H1 (cell line): ENCODE data around the gene MAPKAPK2. TPM values are rescaled to one million over a fixed set of nuclear protein-coding genes. Genes with fewer than 3 reads are reported as not detected.

ENCODE experiments used
- CTCF ChIA-PET: fragments of 300-600 bp; sonication (Branson Sonifier 250); formaldehyde crosslinking; loops from one replicate; lab custom pipeline; 2021; ENCODE audit not compliant: partially characterized antibody; lab: Charles Lee
- POLR2A ChIA-PET: fragments of 300-600 bp; sonication (Branson Sonifier 250); formaldehyde crosslinking; loops from one replicate; lab custom pipeline; 2021; ENCODE audit warnings: inconsistent platforms; ENCODE audit not compliant: partially characterized antibody; lab: Charles Lee
- DNase-seq, 2 experiments: peaks; one replicate each; pipeline versions ENCODE4 v3.0.0 to v3.0.0-alpha.2; 2010 to 2022; ENCODE audit warnings: low spot score in 2 of 2, low read depth in 1 of 2, mixed read lengths in 1 of 2
- FAIRE-seq: peaks from 2 replicates; lab custom pipeline; 2011; peaks lifted over from hg19 to GRCh38; lab: Jason Lieb, UNC
- H2AFZ ChIP-seq: 2 replicates; pipeline ENCODE4 v1.8.1; 2012; ENCODE audit warnings: low read length, inconsistent platforms
- H2AK5ac ChIP-seq: 2 replicates; pipeline ENCODE4 v1.6.1; 2013; ENCODE audit warnings: low read depth, low read length
- H2BK120ac ChIP-seq: replicated peaks from 2 replicates; pipeline ENCODE3; 2013; ENCODE audit warnings: low read depth, low read length, inconsistent platforms
- H2BK12ac ChIP-seq: 2 replicates; pipeline ENCODE4 v1.6.1; 2013; ENCODE audit warnings: low read depth, low read length
- H2BK15ac ChIP-seq: 2 replicates; pipeline ENCODE4 v1.6.1; 2013; ENCODE audit warnings: low read length
- H2BK20ac ChIP-seq: 2 replicates; pipeline ENCODE4 v1.6.1; 2013; ENCODE audit warnings: low read length
- H2BK5ac ChIP-seq: 2 replicates; pipeline ENCODE4 v1.6.1; 2013; ENCODE audit warnings: low read depth, low read length
- H3K14ac ChIP-seq: 2 replicates; pipeline ENCODE4 v1.6.1; 2013; ENCODE audit warnings: inconsistent platforms; ENCODE audit not compliant: insufficient read length
- H3K18ac ChIP-seq: 2 replicates; pipeline ENCODE4 v1.6.1; 2013; ENCODE audit warnings: low read length; ENCODE audit errors: extremely low read depth
- H3K23ac ChIP-seq: 2 replicates; pipeline ENCODE4 v1.6.1; 2013; ENCODE audit warnings: inconsistent platforms; ENCODE audit not compliant: insufficient read length
- H3K23me2 ChIP-seq: 2 replicates; pipeline ENCODE4 v1.6.1; 2013; ENCODE audit warnings: low read depth, low read length
- H3K27ac ChIP-seq: 2 replicates; pipeline ENCODE4 v1.6.1; 2011; ENCODE audit warnings: low read depth, low read length, inconsistent platforms
- H3K27me3 ChIP-seq, 4 experiments: replicated peaks in 1 of 4; 1 replicate in 1 of 4; 2 replicates in 3 of 4; pipeline versions ENCODE4 v1.6.1 to v1.8.1; 2011 to 2013; ENCODE audit warnings: low read length in 3 of 4, mild to moderate bottlenecking in 3 of 4, inconsistent platforms in 2 of 4, mixed read lengths in 2 of 4, moderate library complexity in 1 of 4; ENCODE audit not compliant: control insufficient read depth in 3 of 4, insufficient read depth in 3 of 4; ENCODE audit errors: extremely low read depth in 1 of 4
- H3K36me3 ChIP-seq, 4 experiments: 2 replicates each; pipeline versions ENCODE4 v1.6.1 to v1.8.1; 2011 to 2013; ENCODE audit warnings: mild to moderate bottlenecking in 4 of 4, low read length in 3 of 4, moderate library complexity in 2 of 4, control low read depth in 1 of 4, inconsistent platforms in 1 of 4; ENCODE audit not compliant: insufficient read depth in 4 of 4, control insufficient read depth in 2 of 4
- H3K4ac ChIP-seq: replicated peaks from 2 replicates; pipeline ENCODE3; 2013; ENCODE audit warnings: low read length, low read depth, mixed read lengths, inconsistent platforms; ENCODE audit not compliant: insufficient read length
- H3K4me1 ChIP-seq, 4 experiments: replicated peaks in 1 of 4; 1 replicate in 1 of 4; 2 replicates in 3 of 4; pipeline versions ENCODE4 v1.6.1 to v1.8.1; 2011 to 2013; ENCODE audit warnings: low read length in 3 of 4, inconsistent platforms in 2 of 4, mixed read lengths in 1 of 4; ENCODE audit not compliant: insufficient read depth in 4 of 4, control insufficient read depth in 3 of 4
- H3K4me2 ChIP-seq, 2 experiments: 2 replicates each; pipeline versions ENCODE4 v1.6.1 to v1.8.1; 2011 to 2013; ENCODE audit warnings: low read depth in 2 of 2, low read length in 2 of 2, control low read depth in 1 of 2, inconsistent platforms in 1 of 2, mild to moderate bottlenecking in 1 of 2; ENCODE audit not compliant: insufficient read depth in 1 of 2
- H3K4me3 ChIP-seq, 4 experiments: fragments of 200-600, 300-600 bp in 1 of 4; sonication (generic), shearing (Covaris generic), sonication (Bioruptor Twin) in 1 of 4; 2 replicates each; pipeline versions ENCODE4 v1.5.1 to v1.8.1; 2011 to 2016; ENCODE audit warnings: low read length in 4 of 4, low read depth in 3 of 4, control low read depth in 2 of 4, inconsistent platforms in 2 of 4, mild to moderate bottlenecking in 2 of 4, mixed read lengths in 1 of 4, moderate library complexity in 1 of 4; ENCODE audit not compliant: insufficient read depth in 2 of 4; ENCODE audit errors: extremely low read depth in 1 of 4
- H3K56ac ChIP-seq: replicated peaks from 2 replicates; pipeline ENCODE3; 2013; ENCODE audit warnings: low read depth, mild to moderate bottlenecking, mixed read lengths, low read length, inconsistent platforms; ENCODE audit not compliant: insufficient read length
- H3K79me1 ChIP-seq: 2 replicates; pipeline ENCODE4 v1.6.1; 2013; ENCODE audit warnings: low read depth, low read length, control low read depth
- H3K79me2 ChIP-seq, 2 experiments: 2 replicates each; pipeline versions ENCODE4 v1.6.1 to v1.8.1; 2012 to 2013; ENCODE audit warnings: low read length in 2 of 2, mild to moderate bottlenecking in 2 of 2, inconsistent platforms in 1 of 2; ENCODE audit not compliant: insufficient read depth in 2 of 2, control insufficient read depth in 1 of 2
- H3K9ac ChIP-seq, 4 experiments: replicated peaks in 1 of 4; 1 replicate in 1 of 4; 2 replicates in 3 of 4; pipeline versions ENCODE4 v1.6.1 to v1.8.1; 2011 to 2013; ENCODE audit warnings: low read depth in 3 of 4, low read length in 3 of 4, control low read depth in 2 of 4, mild to moderate bottlenecking in 2 of 4, moderate library complexity in 2 of 4, inconsistent platforms in 1 of 4; ENCODE audit errors: extremely low read depth in 1 of 4
- H3K9me3 ChIP-seq, 2 experiments: 2 replicates each; pipeline versions ENCODE4 v1.6.1 to v1.8.1; 2012 to 2013; ENCODE audit warnings: mild to moderate bottlenecking in 2 of 2, moderate library complexity in 2 of 2, control low read depth in 1 of 2, inconsistent platforms in 1 of 2, low read depth in 1 of 2, low read length in 1 of 2, mixed read lengths in 1 of 2; ENCODE audit not compliant: insufficient read depth in 2 of 2
- H4K20me1 ChIP-seq, 2 experiments: replicated peaks in 1 of 2; 2 replicates each; pipeline versions ENCODE3 to v1.8.1; 2011 to 2013; ENCODE audit warnings: inconsistent platforms in 2 of 2, low read length in 2 of 2, mild to moderate bottlenecking in 1 of 2; ENCODE audit not compliant: insufficient read depth in 2 of 2, control insufficient read depth in 1 of 2
- H4K5ac ChIP-seq: 2 replicates; pipeline ENCODE4 v1.6.1; 2013; ENCODE audit warnings: low read length, low read depth, mixed read lengths, inconsistent platforms; ENCODE audit not compliant: insufficient read length
- H4K8ac ChIP-seq: 2 replicates; pipeline ENCODE4 v1.8.0; 2013; ENCODE audit warnings: mild to moderate bottlenecking, moderate library complexity, low read length, inconsistent platforms; ENCODE audit not compliant: insufficient read depth; ENCODE audit errors: extremely low read depth
- H4K91ac ChIP-seq: replicated peaks from 2 replicates; pipeline ENCODE3; 2013; ENCODE audit warnings: low read length, mixed read lengths, inconsistent platforms; ENCODE audit not compliant: insufficient read length
- KDM1A ChIP-seq: fragments of 200-600, 300-600 bp; sonication (generic); IDR thresholded peaks from 2 replicates; pipeline ENCODE4 v1.7.1; 2016; ENCODE audit warnings: mild to moderate bottlenecking, low read length, borderline replicate concordance
- YY1 ChIP-seq: IDR thresholded peaks from 2 replicates; pipeline ENCODE4 v1.6.1; 2011; ENCODE audit warnings: low read depth, mild to moderate bottlenecking, low read length
- WGBS, 2 experiments: shearing (Covaris generic) in 1 of 2; methylation state at CpG; one replicate each; pipeline versions ENCODE4 v1.1.6 to v1.1.7; 2013 to 2015; ENCODE audit warnings: low lambda C conversion rate in 2 of 2, mixed read lengths in 2 of 2, inconsistent platforms in 1 of 2, low coverage in 1 of 2, missing lambda C conversion rate in 1 of 2; ENCODE audit not compliant: insufficient replicate concordance in 2 of 2, insufficient coverage in 1 of 2, insufficient read length in 1 of 2; ENCODE audit errors: extremely low coverage in 1 of 2, missing lambda C conversion rate in 1 of 2; 5-methylcytosine and 5-hydroxymethylcytosine counted together
- polyA plus RNA-seq, 7 experiments: library from polyadenylated mRNA; depleted of rRNA in 3 of 7; stranded (reverse) in 5 of 7; unstranded in 2 of 7; fragments of >200 nt in 5 of 7; fragments of 200-250 nt in 2 of 7; gene quantifications; 1 replicate in 5 of 7; 2 replicates in 1 of 7; 4 replicates in 1 of 7; pipeline versions ENCODE4 v1.2.1 to v1.2.3, GENCODE V29; 2011 to 2013; ENCODE audit warnings: missing spikeins in 2 of 7, mixed read lengths in 2 of 7
- total RNA-seq: library from RNA; stranded (reverse); fragmentation: NEBNext Ultra II Directional; extraction: Animal tissue kit (Norgen Biotek cat#: 25700); gene quantifications from 2 replicates; pipeline ENCODE4 v1.2.1, GENCODE V29; 2021

MAPKAPK2 gene
- total and polyA plus RNA-seq, 2 of the 8 experiments (the other 6 are each of a cell fraction or from before 2014, with no cell fraction given) = 27.5 to 44.9 TPM

GRCh38 chr1:206739411-206740076, 54.8 kb downstream of the MAPKAPK2 start:
- Histone ChIP-seq H3K27me3 (no peaks in the 10 kb centered on the region), H2BK5ac (no peak overlapping the region), H3K4me1 (peaks cover 0 to 3% (median 0%) of the 10 kb centered on the region in 4 experiments; a peak in 2 of 7 replicates), H3K9me3 (no peaks in the 10 kb centered on the region), H3K4ac (no peak overlapping the region), H3K79me1 (no peaks in the 10 kb centered on the region), H3K23me2 (no peaks in the 10 kb centered on the region), H2AK5ac (no peak overlapping the region), H2AFZ (no peak overlapping the region), H2BK20ac (no peak overlapping the region), H2BK15ac (no peak overlapping the region), H3K4me3 (no peak overlapping the region), H3K14ac (no peak overlapping the region), H3K79me2 (no peaks in the 10 kb centered on the region), H4K5ac (no peak overlapping the region), H3K18ac (no peak overlapping the region), H4K20me1 (peaks cover 2% of the 10 kb centered on the region in 2 experiments), H4K8ac (no peak overlapping the region), H3K27ac (no peak overlapping the region), H2BK120ac (no peak overlapping the region), H4K91ac (no peak overlapping the region), H3K4me2 (no peak overlapping the region), H3K56ac (no peak overlapping the region), H2BK12ac (no peak overlapping the region), H3K9ac (peak overlapping the region in 1 of 4 experiments; percentile 36; a peak in 1 of 7 replicates), H3K36me3 (peaks cover 0 to 3% (median 0%) of the 10 kb centered on the region in 4 experiments; a peak in 1 of 8 replicates), H3K23ac (no peak overlapping the region)
- POLR2A ChIA-PET = no interaction called here
- TF ChIP-seq YY1 = no peak
- peak; percentile 16; the same call in 1 of the 2 replicates for TF ChIP-seq KDM1A
- 88% methylated on average over 5 of the region's 5 CpGs; no CpG with 5 or more reads in 1 of the 2 experiments for WGBS, 2 experiments
- no peak for DNase-seq
- CTCF ChIA-PET = interaction anchor here (0.6 to 4.5 kb wide), 20 partner anchors 9 to 289 kb away, joined by 3 to 19 read pairs (median 4); partner anchors contain the start of gene IL19
- no peak for FAIRE-seq
